ENCODE measurements around the gene LOXL1. TPM values are rescaled to one million over a fixed set of nuclear protein-coding genes. Genes with fewer than 3 reads are reported as not detected.

Gene LOXL1
- total and polyA plus RNA-seq, 2 of the 4 experiments (the other 2 are of a cell fraction) = 148 to 332 TPM

GRCh38 chr15:73965094-73965757, 39.0 kb downstream of the LOXL1 start:
- Histone ChIP-seq H2BK5ac (ENCODE audit: low read depth, low read length, poor library complexity, severe bottlenecking) (peak overlapping the region; percentile 36), H2AFZ (replicated peaks; ENCODE audit: low read length, poor library complexity) (peak overlapping the region; percentile 92), H2AK5ac (ENCODE audit: low read depth, low read length) (peak overlapping the region; percentile 65; the same call in 1 of the 2 replicates), H3K9ac (ENCODE audit: low read depth, low read length) (no peak overlapping the region), H3K9me3 (ENCODE audit: control insufficient read depth, insufficient read depth, low read length) (no peaks in the 10 kb centered on the region), H3K36me3 (ENCODE audit: control insufficient read depth, insufficient read depth, low read length) (no peaks in the 10 kb centered on the region), H4K8ac (ENCODE audit: low read depth in 2 of 2, low read length in 2 of 2) (peak overlapping the region in 1 of 2 experiments; percentile 95; a peak in 3 of 4 replicates), H3K4ac (ENCODE audit: low read depth, low read length) (peak overlapping the region; percentile 51), H3K56ac (ENCODE audit: extremely low read depth, insufficient read depth, low read length) (no peak overlapping the region), H3K27ac (ENCODE audit: insufficient read depth, low read length) (no peak overlapping the region; the same call in 1 of the 2 replicates), H4K20me1 (ENCODE audit: insufficient read depth, low read length) (no peaks in the 10 kb centered on the region), H3K23ac (ENCODE audit: low read depth, low read length) (no peak overlapping the region), H3K9me1 (ENCODE audit: insufficient read depth, low read length) (peaks cover 6% of the 10 kb centered on the region), H3K27me3 (ENCODE audit: control insufficient read depth, insufficient read depth, low read length) (no peaks in the 10 kb centered on the region), H3K18ac (ENCODE audit: low read depth, low read length) (peak overlapping the region; percentile 30), H2BK20ac (ENCODE audit: low read depth, low read length) (peak overlapping the region; percentile 75; the same call in 1 of the 2 replicates), H3K4me2 (ENCODE audit: low read depth, low read length) (peak overlapping the region; percentile 48), H3K79me1 (ENCODE audit: low read depth in 1 of 2, low read length in 2 of 2) (no peaks in the 10 kb centered on the region), H4K5ac (ENCODE audit: low read depth, low read length) (peak overlapping the region; percentile 40), H4K91ac (ENCODE audit: insufficient read depth, low read depth, low read length) (peak overlapping the region; percentile 80; the same call in 1 of the 2 replicates), H3K14ac (replicated peaks; ENCODE audit: low read depth, low read length) (peak overlapping the region; percentile 74), H2BK120ac (ENCODE audit: low read depth, low read length) (peak overlapping the region; percentile 75), H3K4me1 (ENCODE audit: control insufficient read depth, insufficient read depth, low read length) (peaks cover 10% of the 10 kb centered on the region), H3K4me3 (ENCODE audit: insufficient read depth, low read depth, low read length) (no peak overlapping the region), H2AK9ac (replicated peaks; ENCODE audit: low read depth, low read length, poor library complexity) (peak overlapping the region; percentile 56), H2BK15ac (ENCODE audit: low read depth, low read length) (peak overlapping the region; percentile 33; the same call in 2 of the 3 replicates)
- 21% methylated on average over 7 of the region's 13 CpGs; no CpG with 5 or more reads in 1 of the 2 experiments for WGBS, 2 experiments (ENCODE audit: extremely low coverage in 2 of 2, insufficient read length in 1 of 2)
- ChIA-PET CTCF (interaction anchor here (0.8 to 2.1 kb wide), 4 partner anchors 8 to 14 kb away, joined by 3 to 13 read pairs (median 4); no protein-coding TSS in a partner anchor), POLR2A (ENCODE audit: unreplicated experiment) (interaction anchor here (0.5 kb wide), 1 partner anchor 368 kb away, joined by 10 read pairs; no protein-coding TSS in a partner anchor)
- in situ Hi-C loops (cut with MboI; ENCODE audit: low sequenced_read_pairs) (no loop called here), dilution Hi-C loops (cut with HindIII; ENCODE audit: low sequenced_read_pairs, unreplicated experiment) (no loop called here), intact Hi-C loops (cut with micrococcal nuclease) (loop anchor here (1.0 to 2.0 kb wide), 2 partner anchors 68 to 90 kb away; no protein-coding TSS in a partner anchor)
- DNase-seq (no peak), ATAC-seq (ENCODE audit: low read depth) (peak; percentile 49)
- no peak for TF ChIP-seq RAD21 (IDR thresholded peaks at IDR 0.05; ENCODE audit: low read length)
- no peak for TF ChIP-seq RCOR1 (IDR thresholded peaks at IDR 0.05; ENCODE audit: insufficient replicate concordance, low read length)
- no peak for TF ChIP-seq FOS (IDR thresholded peaks at IDR 0.05; ENCODE audit: low read depth, low read length)
- no peak for TF ChIP-seq MXI1 (IDR thresholded peaks at IDR 0.05; ENCODE audit: borderline replicate concordance, low read depth, low read length)
- TF ChIP-seq CHD1 (IDR thresholded peaks at IDR 0.05; ENCODE audit: low read depth, low read length) = no peak
- TF ChIP-seq CEBPB (IDR thresholded peaks at IDR 0.05; ENCODE audit: low read depth, low read length) = no peak
- no peak for TF ChIP-seq USF2 (IDR thresholded peaks at IDR 0.05; ENCODE audit: low read depth, low read length)
- TF ChIP-seq POLR2A (IDR thresholded peaks at IDR 0.05; ENCODE audit: low read depth, low read length) = no peak
- no peak for TF ChIP-seq ELK1 (IDR thresholded peaks at IDR 0.05; ENCODE audit: borderline replicate concordance, low read depth, low read length)
- no peak for TF ChIP-seq MAFK (IDR thresholded peaks at IDR 0.05; ENCODE audit: low read depth, low read length)
- TF ChIP-seq RFX5 (IDR thresholded peaks at IDR 0.05; ENCODE audit: low read depth, low read length) = no peak
- TF ChIP-seq BHLHE40 (IDR thresholded peaks at IDR 0.05; ENCODE audit: low read depth, low read length) = no peak
- TF ChIP-seq CTCF (conservative IDR thresholded peaks at IDR 0.05; ENCODE audit: low read depth, low read length) = no peak
- BruUV-seq (replicated peaks) = no TSS peak
